ENCODE data around the gene TRIP11. TPM values are rescaled to one million over a fixed set of nuclear protein-coding genes. Genes with fewer than 3 reads are reported as not detected.

Gene TRIP11
- total RNA-seq, 1 experiment from 2014 or later = 8.8 TPM

GRCh38 chr14:91927191-91927590 lies 112.7 kb downstream of the TRIP11 start:
- DNase-seq (ENCODE audit: low spot score) = no peak
- in situ Hi-C loops (cut with HindIII; ENCODE audit: low sequenced_read_pairs) = no loop called here

- in situ Hi-C loops (cut with HindIII; ENCODE audit: low sequenced_read_pairs) = no loop called here
- no peak for DNase-seq (ENCODE audit: low spot score)
Measured at GRCh38 chr14:91926131-91926890, 113.5 kb downstream of the TRIP11 start.

GRCh38 chr14:91925727-91926121 lies 114.1 kb downstream of the TRIP11 start:
- no peak for DNase-seq (ENCODE audit: low spot score)
- in situ Hi-C loops (cut with HindIII; ENCODE audit: low sequenced_read_pairs) = no loop called here

GRCh38 chr14:91925001-91925726 lies 114.7 kb downstream of the TRIP11 start:
- no peak for DNase-seq (ENCODE audit: low spot score)

GRCh38 chr14:91920526-91920925 lies 119.3 kb downstream of the TRIP11 start:
- in situ Hi-C loops (cut with HindIII; ENCODE audit: low sequenced_read_pairs) = no loop called here

More at GRCh38 chr14:91925001-91925726, 114.7 kb downstream of the TRIP11 start:
- in situ Hi-C loops (cut with HindIII; ENCODE audit: low sequenced_read_pairs) = no loop called here

GRCh38 chr14:91919814-91920213 lies 120.0 kb downstream of the TRIP11 start:
- DNase-seq (ENCODE audit: low spot score) = no peak
- in situ Hi-C loops (cut with HindIII; ENCODE audit: low sequenced_read_pairs) = no loop called here

More at GRCh38 chr14:91920526-91920925, 119.3 kb downstream of the TRIP11 start:
- DNase-seq (ENCODE audit: low spot score) = no peak

GRCh38 chr14:91918186-91918883 lies 121.5 kb downstream of the TRIP11 start:
- in situ Hi-C loops (cut with HindIII; ENCODE audit: low sequenced_read_pairs) = no loop called here
- DNase-seq (ENCODE audit: low spot score) = no peak

Other genes with a start within 250 kb of the TRIP11 start
- gene TC2N, start 172.5 kb downstream of the TRIP11 start, total RNA-seq (2014; rRNA removed; shearing (Covaris generic)) = not detected in 2 replicates
- gene FBLN5, start 92.4 kb downstream of the TRIP11 start, total RNA-seq (2014; rRNA removed; shearing (Covaris generic)) = 1.3 TPM in 1 of 2 replicates, not detected in the other
- gene ATXN3, start 66.5 kb upstream of the TRIP11 start, total RNA-seq (2014; rRNA removed; shearing (Covaris generic)) = 26.8 and 40.9 TPM in 2 replicates
- 367 and 480 TPM in 2 replicates for gene NDUFB1, start 81.6 kb upstream of the TRIP11 start, total RNA-seq (2014; rRNA removed; shearing (Covaris generic))
- 69.4 and 75.7 TPM in 2 replicates for gene CPSF2, start 81.9 kb upstream of the TRIP11 start, total RNA-seq (2014; rRNA removed; shearing (Covaris generic))